Keratinocyte (primary cell): ENCODE data around the gene RB1. TPM values are rescaled to one million over a fixed set of nuclear protein-coding genes. Genes with fewer than 3 reads are reported as not detected.

Experiments used
- DNase-seq: peaks from one replicate; pipeline ENCODE4 v3.0.0-alpha.2; 2011; ENCODE audit warnings: low read depth, missing footprints, low spot score
- FAIRE-seq: peaks from 2 replicates; lab custom pipeline; 2011; peaks lifted over from hg19 to GRCh38; lab: Jason Lieb, UNC
- H2AFZ ChIP-seq: 2 replicates; pipeline ENCODE4 v1.6.0; 2012; ENCODE audit warnings: low read length, control low read depth, inconsistent platforms; ENCODE audit not compliant: control insufficient read depth
- H3K27ac ChIP-seq: 2 replicates; pipeline ENCODE4 v1.5.1; 2011; ENCODE audit warnings: low read length; ENCODE audit not compliant: control insufficient read depth, insufficient read depth
- H3K27me3 ChIP-seq: 3 replicates; pipeline ENCODE4 v1.6.0; 2011; ENCODE audit warnings: low read length; ENCODE audit not compliant: control insufficient read depth, insufficient read depth; ENCODE audit errors: extremely low read depth
- H3K36me3 ChIP-seq, 2 experiments: 2 replicates in 1 of 2; 3 replicates in 1 of 2; pipeline ENCODE4 v1.5.1; 2011; ENCODE audit warnings: low read length in 2 of 2, mild to moderate bottlenecking in 1 of 2; ENCODE audit not compliant: control insufficient read depth in 2 of 2, insufficient read depth in 2 of 2; ENCODE audit errors: extremely low read depth in 1 of 2
- H3K4me1 ChIP-seq: 3 replicates; pipeline ENCODE4 v1.5.1; 2011; ENCODE audit warnings: low read length; ENCODE audit not compliant: control insufficient read depth, insufficient read depth; ENCODE audit errors: extremely low read depth
- H3K4me2 ChIP-seq: 3 replicates; pipeline ENCODE4 v1.6.0; 2011; ENCODE audit warnings: low read depth, low read length; ENCODE audit not compliant: control insufficient read depth, insufficient read depth; ENCODE audit errors: extremely low read depth
- H3K4me3 ChIP-seq, 3 experiments: fragments of 200-600 bp in 1 of 3; sonication (generic) in 1 of 3; 2 replicates in 2 of 3; 3 replicates in 1 of 3; pipeline ENCODE4 v1.5.1; 2011 to 2016; ENCODE audit warnings: low read length in 3 of 3, mild to moderate bottlenecking in 3 of 3, control low read depth in 2 of 3, inconsistent platforms in 1 of 3, low read depth in 1 of 3, mixed read lengths in 1 of 3, mixed run types in 1 of 3, moderate library complexity in 1 of 3; ENCODE audit not compliant: control insufficient read depth in 2 of 3, insufficient read depth in 2 of 3; ENCODE audit errors: extremely low read depth in 1 of 3
- H3K79me2 ChIP-seq: 2 replicates; pipeline ENCODE4 v1.6.0; 2012; ENCODE audit warnings: low read length; ENCODE audit not compliant: control insufficient read depth, insufficient read depth
- H3K9ac ChIP-seq: 3 replicates; pipeline ENCODE4 v1.6.0; 2011; ENCODE audit warnings: low read length; ENCODE audit not compliant: control insufficient read depth, insufficient read depth; ENCODE audit errors: extremely low read depth
- H3K9me1 ChIP-seq: 3 replicates; pipeline ENCODE4 v1.6.0; 2011; ENCODE audit warnings: low read length; ENCODE audit not compliant: control insufficient read depth, insufficient read depth; ENCODE audit errors: extremely low read depth
- H3K9me3 ChIP-seq: 2 replicates; pipeline ENCODE4 v1.5.1; 2012; ENCODE audit warnings: low read depth, low read length; ENCODE audit not compliant: control insufficient read depth
- H4K20me1 ChIP-seq: 3 replicates; pipeline ENCODE4 v1.6.0; 2011; ENCODE audit warnings: low read length; ENCODE audit not compliant: control insufficient read depth, insufficient read depth; ENCODE audit errors: extremely low read depth
- EZH2 ChIP-seq: IDR thresholded peaks from one replicate; pipeline ENCODE4 v1.6.1; 2012; ENCODE audit warnings: inconsistent platforms, mild to moderate bottlenecking, low read length, moderate library complexity
- dilution Hi-C: fragments of 300-500 bp; cut with MboI; formaldehyde crosslinking; loops from one replicate; pipeline ENCODE4 v1.7.0; 2020; ENCODE audit warnings: low sequenced_read_pairs; ENCODE audit not compliant: extremely low pct_ligation_motif_present
- polyA plus RNA-seq, 5 experiments: library from polyadenylated mRNA; depleted of rRNA in 3 of 5; stranded (reverse) in 3 of 5; stranded (forward) in 1 of 5; unstranded in 1 of 5; fragments of >200 nt; gene quantifications; 1 replicate in 1 of 5; 2 replicates in 3 of 5; 3 replicates in 1 of 5; pipeline versions ENCODE4 v1.2.1 to v1.2.3, GENCODE V29; 2011 to 2012; ENCODE audit warnings: missing spikeins in 2 of 5, low read depth in 1 of 5, low replicate concordance in 1 of 5
- TF ChIP-seq, protein P1 (sequence below), 3 experiments: IDR thresholded peaks in 1 of 3; conservative IDR thresholded peaks in 1 of 3; optimal IDR thresholded peaks in 1 of 3; 2 replicates in 2 of 3; 3 replicates in 1 of 3; pipeline versions ENCODE3 to v1.5.1; 2011; ENCODE audit warnings: low read length in 3 of 3, mild to moderate bottlenecking in 3 of 3, moderate library complexity in 2 of 3, control low read depth in 1 of 3, inconsistent platforms in 1 of 3; ENCODE audit not compliant: insufficient read depth in 2 of 3; ENCODE audit errors: extremely low read depth in 1 of 3

The RB1 gene
- polyA plus RNA-seq, 1 donor (not counting 4 experiments of a cell fraction or from before 2014, with no cell fraction given) = 22.4 TPM

DNA sequence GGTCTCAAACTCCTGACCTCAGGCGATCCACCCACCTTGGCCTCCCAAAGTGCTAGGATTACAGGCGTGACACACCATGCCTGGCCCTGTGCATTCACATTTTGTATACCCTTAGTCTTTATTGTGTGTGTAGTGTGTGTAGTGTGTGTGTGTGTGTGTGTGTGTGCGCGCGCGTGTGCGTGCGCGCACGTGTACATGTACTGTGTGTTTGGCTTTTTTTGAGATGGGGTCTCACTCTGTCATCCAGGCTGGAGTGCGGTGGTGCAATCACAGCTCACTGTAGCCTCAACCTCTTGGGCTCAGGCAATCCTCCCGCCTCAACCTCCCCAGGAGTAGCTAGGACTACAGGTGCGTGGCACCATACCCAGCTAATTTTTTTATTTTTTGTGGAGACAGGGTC lies 48.5 kb upstream of the RB1 start:
- FAIRE-seq (no peak), DNase-seq (no peak)
- Histone ChIP-seq H3K9ac (no peak overlapping the region), H3K9me3 (no peaks in the 10 kb centered on the region), H3K4me1 (no peaks in the 10 kb centered on the region), H3K27ac (no peak overlapping the region), H2AFZ (no peak overlapping the region), H3K4me2 (no peak overlapping the region), H3K9me1 (no peaks in the 10 kb centered on the region), H4K20me1 (no peaks in the 10 kb centered on the region), H3K36me3 (peaks cover 20 to 23% of the 10 kb centered on the region in 2 experiments), H3K4me3 (no peak overlapping the region), H3K27me3 (no peaks in the 10 kb centered on the region), H3K79me2 (peaks cover 23% of the 10 kb centered on the region)
- no peak for TF ChIP-seq EZH2
- TF ChIP-seq, protein P1, sequence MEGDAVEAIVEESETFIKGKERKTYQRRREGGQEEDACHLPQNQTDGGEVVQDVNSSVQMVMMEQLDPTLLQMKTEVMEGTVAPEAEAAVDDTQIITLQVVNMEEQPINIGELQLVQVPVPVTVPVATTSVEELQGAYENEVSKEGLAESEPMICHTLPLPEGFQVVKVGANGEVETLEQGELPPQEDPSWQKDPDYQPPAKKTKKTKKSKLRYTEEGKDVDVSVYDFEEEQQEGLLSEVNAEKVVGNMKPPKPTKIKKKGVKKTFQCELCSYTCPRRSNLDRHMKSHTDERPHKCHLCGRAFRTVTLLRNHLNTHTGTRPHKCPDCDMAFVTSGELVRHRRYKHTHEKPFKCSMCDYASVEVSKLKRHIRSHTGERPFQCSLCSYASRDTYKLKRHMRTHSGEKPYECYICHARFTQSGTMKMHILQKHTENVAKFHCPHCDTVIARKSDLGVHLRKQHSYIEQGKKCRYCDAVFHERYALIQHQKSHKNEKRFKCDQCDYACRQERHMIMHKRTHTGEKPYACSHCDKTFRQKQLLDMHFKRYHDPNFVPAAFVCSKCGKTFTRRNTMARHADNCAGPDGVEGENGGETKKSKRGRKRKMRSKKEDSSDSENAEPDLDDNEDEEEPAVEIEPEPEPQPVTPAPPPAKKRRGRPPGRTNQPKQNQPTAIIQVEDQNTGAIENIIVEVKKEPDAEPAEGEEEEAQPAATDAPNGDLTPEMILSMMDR (optimal IDR thresholded peaks at IDR 0.05 in 1 of 3, IDR thresholded peaks at IDR 0.05 in 1 of 3, conservative IDR thresholded peaks at IDR 0.05 in 1 of 3; ENCODE audit: extremely low read depth in 1 of 3, insufficient read depth in 2 of 3, low read length in 3 of 3) = no peak
- dilution Hi-C loops = no loop called here

DNA sequence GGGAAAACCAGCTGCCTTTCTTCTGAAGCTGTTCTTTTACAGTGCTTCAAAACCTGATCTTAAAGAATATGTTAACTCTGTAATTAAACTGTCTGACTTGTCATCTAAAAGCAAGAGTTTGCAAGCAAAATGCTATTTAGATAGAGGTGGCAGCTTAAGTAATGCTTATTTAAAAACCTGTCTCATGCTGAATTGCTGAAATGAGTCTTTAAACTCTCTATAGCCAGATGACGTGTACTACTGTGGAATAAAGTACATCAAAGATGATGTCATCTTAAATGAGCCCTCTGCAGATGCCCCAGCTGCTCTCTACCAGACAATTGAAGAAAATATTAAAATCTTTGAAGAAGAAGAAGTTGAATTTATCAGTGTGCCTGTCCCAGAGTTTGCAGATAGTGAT lies 47.6 kb upstream of the RB1 start:
- no peaks in the 10 kb centered on the region for H3K9me3 ChIP-seq
- dilution Hi-C loops = no loop called here
- DNase-seq (no peak), FAIRE-seq (no peak)
- H3K4me1 ChIP-seq = no peaks in the 10 kb centered on the region
- peaks cover 19% of the 10 kb centered on the region for H3K79me2 ChIP-seq
- H3K27me3 ChIP-seq = no peaks in the 10 kb centered on the region
- peaks cover 20 to 23% of the 10 kb centered on the region in 2 experiments for H3K36me3 ChIP-seq
- TF ChIP-seq, protein P1 (optimal IDR thresholded peaks at IDR 0.05 in 1 of 3, IDR thresholded peaks at IDR 0.05 in 1 of 3, conservative IDR thresholded peaks at IDR 0.05 in 1 of 3; ENCODE audit: extremely low read depth in 1 of 3, insufficient read depth in 2 of 3, low read length in 3 of 3) = no peak
- TF ChIP-seq EZH2 = no peak
- H3K27ac ChIP-seq = no peak overlapping the region
- H3K4me2 ChIP-seq = no peak overlapping the region
- no peaks in the 10 kb centered on the region for H4K20me1 ChIP-seq
- no peak overlapping the region for H2AFZ ChIP-seq
- H3K9me1 ChIP-seq = no peaks in the 10 kb centered on the region
- H3K4me3 ChIP-seq = no peak overlapping the region
- H3K9ac ChIP-seq = no peak overlapping the region
